Thyroid gland (tissue), 4 donors: Measurements from ENCODE around the gene DNAAF5. TPM values are rescaled to one million over a fixed set of nuclear protein-coding genes. Genes with fewer than 3 reads are reported as not detected.
A peak's percentile ranks its signal among the peaks of the same experiment; 100 is the strongest.

Experiments
- DNase-seq, 2 donors: peaks; one replicate each; pipeline ENCODE4 v3.0.0-alpha.2; 2019
- H3K27ac ChIP-seq, 3 donors: fragments of 200-600 bp; sonication (generic); 1 replicate in 2 of 3; 2 replicates in 1 of 3; pipeline ENCODE4 v1.5.1; 2016 to 2019; ENCODE audit warnings: mild to moderate bottlenecking in 1 of 3, moderate library complexity in 1 of 3
- H3K27me3 ChIP-seq: fragments of 200-600 bp; sonication (generic); one replicate; pipeline ENCODE4 v1.5.1; 2019
- H3K36me3 ChIP-seq, 2 donors: fragments of 200-600 bp; sonication (generic); one replicate each; pipeline ENCODE4 v1.5.1; 2016 to 2019
- H3K4me1 ChIP-seq, 2 donors: fragments of 200-600 bp; sonication (generic); one replicate each; pipeline ENCODE4 v1.5.1; 2017 to 2019
- H3K4me3 ChIP-seq, 3 donors: fragments of 200-600 bp; sonication (generic); replicated peaks in 1 of 3; 1 replicate in 2 of 3; 2 replicates in 1 of 3; pipeline ENCODE4 v1.5.1; 2016; ENCODE audit warnings: mild to moderate bottlenecking in 1 of 3
- H3K9me3 ChIP-seq: fragments of 200-600 bp; sonication (generic); one replicate; pipeline ENCODE4 v1.5.1; 2017
- POLR2A ChIP-seq, 2 donors: fragments of 450-650 bp; IDR thresholded peaks; one replicate each; pipeline ENCODE4 v1.6.1; 2017; ENCODE audit warnings: antibody characterized with exemption in 2 of 2, mild to moderate bottlenecking in 2 of 2, moderate library complexity in 1 of 2
- WGBS, 2 donors: methylation state at CpG; one replicate each; pipeline ENCODE4 v1.1.5; 2017; 5-methylcytosine and 5-hydroxymethylcytosine counted together
- intact Hi-C: fragments of 100-400 bp; cut with DNase I; formaldehyde crosslinking; loops from one replicate; pipeline ENCODE4 v1.15.1; 2023
- total RNA-seq, 4 donors: library from RNA; depleted of rRNA; stranded (reverse); fragments of >200 nt; gene quantifications; one replicate each; pipeline ENCODE4 v1.2.3, GENCODE V29; 2016
- TF ChIP-seq, protein P1 (sequence below), 6 experiments: fragments of 200-600 bp in 3 of 6; fragments of 450-650 bp in 3 of 6; sonication (generic) in 3 of 6; IDR thresholded peaks; one replicate each; pipeline ENCODE4 v1.5.1; 2016 to 2019; ENCODE audit warnings: antibody characterized with exemption in 6 of 6, mild to moderate bottlenecking in 2 of 6, inconsistent platforms in 1 of 6, moderate library complexity in 1 of 6

Gene DNAAF5
- total RNA-seq, 4 donors from 2014 or later: 20.2 to 40.7 (median 34.0) TPM

DNA sequence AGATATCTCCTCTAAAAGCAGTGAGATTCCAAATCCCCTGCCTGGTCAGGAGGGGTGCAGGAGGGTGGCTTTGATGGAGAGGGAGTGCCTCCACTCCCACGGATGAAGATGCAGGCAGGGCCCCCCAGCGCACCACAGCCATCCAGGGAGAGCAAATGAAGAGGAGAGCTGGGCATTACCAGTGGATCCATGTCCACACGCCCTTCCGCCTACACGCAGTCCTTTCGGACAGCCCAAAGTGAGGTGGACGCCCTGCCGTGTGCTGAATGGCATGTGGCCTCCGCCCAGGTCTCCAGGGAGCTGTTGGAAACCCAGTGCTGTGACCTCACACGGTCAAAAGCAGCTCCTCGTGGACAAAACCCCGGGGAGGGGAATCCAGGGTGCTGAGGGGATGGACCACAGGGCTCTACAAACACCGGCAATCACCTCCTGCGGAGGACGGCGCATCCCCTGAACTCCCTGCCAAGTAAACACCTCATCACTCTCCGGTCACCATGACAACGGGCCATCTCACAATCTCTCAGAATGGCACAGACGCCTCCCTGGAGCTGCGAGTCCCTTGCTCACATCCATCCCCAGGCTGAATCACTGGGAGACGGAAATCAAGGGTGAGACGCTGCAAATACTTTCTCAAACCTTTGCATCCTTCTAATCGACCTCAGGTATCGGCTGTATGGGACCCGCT, 35.0 kb upstream of the DNAAF5 start:
- DNase-seq: no peak
- intact Hi-C loops: no loop called here
- Histone ChIP-seq H3K4me3 (no peak overlapping the region), H3K4me1 (no peaks in the 10 kb centered on the region), H3K9me3 (no peaks in the 10 kb centered on the region), H3K27ac (no peak overlapping the region), H3K36me3 (no peaks in the 10 kb centered on the region), H3K27me3 (no peaks in the 10 kb centered on the region)
- WGBS, 2 donors: 95 to 99% methylated on average over 22 to 23 of the region's 25 CpGs
- TF ChIP-seq POLR2A (IDR thresholded peaks at IDR 0.05): no peak
- TF ChIP-seq, protein P1, sequence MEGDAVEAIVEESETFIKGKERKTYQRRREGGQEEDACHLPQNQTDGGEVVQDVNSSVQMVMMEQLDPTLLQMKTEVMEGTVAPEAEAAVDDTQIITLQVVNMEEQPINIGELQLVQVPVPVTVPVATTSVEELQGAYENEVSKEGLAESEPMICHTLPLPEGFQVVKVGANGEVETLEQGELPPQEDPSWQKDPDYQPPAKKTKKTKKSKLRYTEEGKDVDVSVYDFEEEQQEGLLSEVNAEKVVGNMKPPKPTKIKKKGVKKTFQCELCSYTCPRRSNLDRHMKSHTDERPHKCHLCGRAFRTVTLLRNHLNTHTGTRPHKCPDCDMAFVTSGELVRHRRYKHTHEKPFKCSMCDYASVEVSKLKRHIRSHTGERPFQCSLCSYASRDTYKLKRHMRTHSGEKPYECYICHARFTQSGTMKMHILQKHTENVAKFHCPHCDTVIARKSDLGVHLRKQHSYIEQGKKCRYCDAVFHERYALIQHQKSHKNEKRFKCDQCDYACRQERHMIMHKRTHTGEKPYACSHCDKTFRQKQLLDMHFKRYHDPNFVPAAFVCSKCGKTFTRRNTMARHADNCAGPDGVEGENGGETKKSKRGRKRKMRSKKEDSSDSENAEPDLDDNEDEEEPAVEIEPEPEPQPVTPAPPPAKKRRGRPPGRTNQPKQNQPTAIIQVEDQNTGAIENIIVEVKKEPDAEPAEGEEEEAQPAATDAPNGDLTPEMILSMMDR (IDR thresholded peaks at IDR 0.05): no peak

DNA sequence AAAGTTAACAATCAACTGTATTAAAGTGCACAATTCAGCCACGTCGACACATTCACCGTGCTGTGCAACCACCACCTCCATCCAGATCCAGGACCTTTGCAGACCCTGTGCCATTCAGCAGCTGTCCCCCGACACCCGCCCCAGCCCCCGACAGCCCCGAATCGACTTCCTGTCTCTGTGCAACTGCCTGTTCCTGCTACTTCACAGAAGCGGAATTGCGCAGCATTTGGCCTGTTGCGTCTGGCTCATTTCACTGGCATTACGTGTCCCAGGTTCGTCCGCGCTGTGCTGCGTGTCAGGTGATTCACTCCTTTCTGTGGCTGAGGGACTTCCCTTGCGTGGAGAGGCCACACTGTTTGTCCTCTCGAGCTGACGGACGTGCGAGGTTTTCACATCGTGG, 33.2 kb upstream of the DNAAF5 start:
- DNase-seq: no peak
- H3K36me3 ChIP-seq: no peaks in the 10 kb centered on the region
- intact Hi-C loops: no loop called here
- 97% methylated on average over 22 of the region's 22 CpGs for WGBS, 2 donors
- no peak for TF ChIP-seq POLR2A (IDR thresholded peaks at IDR 0.05)
- TF ChIP-seq, protein P1 (IDR thresholded peaks at IDR 0.05): no peak
- H3K27me3 ChIP-seq: no peaks in the 10 kb centered on the region
- H3K27ac ChIP-seq: no peak overlapping the region
- H3K9me3 ChIP-seq: no peaks in the 10 kb centered on the region
- peaks cover 0 to under 1% of the 10 kb centered on the region in 2 donors for H3K4me1 ChIP-seq
- H3K4me3 ChIP-seq: no peak overlapping the region

DNA sequence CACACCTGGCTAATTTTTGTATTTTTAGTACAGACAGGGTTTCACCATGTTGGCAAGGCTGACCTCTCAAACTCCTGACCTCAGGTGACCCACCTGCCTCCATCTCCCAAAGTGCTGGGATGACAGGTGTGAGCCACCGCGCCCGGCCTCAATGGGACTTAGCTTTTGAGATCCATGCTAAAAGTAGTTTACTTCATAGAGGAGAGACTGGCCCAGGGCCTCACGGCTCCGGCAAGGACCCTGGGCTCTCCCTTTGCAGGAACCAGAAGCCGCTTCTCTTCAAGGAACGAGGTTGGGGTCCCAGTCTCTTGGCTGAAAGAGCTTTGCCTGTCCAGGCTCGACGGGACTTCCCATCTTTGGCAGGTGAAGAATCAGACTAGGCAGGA, 30.1 kb upstream of the DNAAF5 start:
- WGBS, 2 donors: 82 to 83% methylated on average over 8 to 9 of the region's 9 CpGs
- intact Hi-C loops: no loop called here
- peaks cover 0 to 9% of the 10 kb centered on the region in 2 donors for H3K4me1 ChIP-seq
- peak overlapping the region in 1 of 3 donors; percentile 17 for H3K27ac ChIP-seq
- TF ChIP-seq POLR2A (IDR thresholded peaks at IDR 0.05): no peak
- TF ChIP-seq, protein P1 (IDR thresholded peaks at IDR 0.05): no peak
- H3K4me3 ChIP-seq: no peak overlapping the region
- no peak for DNase-seq
- no peaks in the 10 kb centered on the region for H3K9me3 ChIP-seq
- no peaks in the 10 kb centered on the region for H3K27me3 ChIP-seq
- no peaks in the 10 kb centered on the region for H3K36me3 ChIP-seq

DNA sequence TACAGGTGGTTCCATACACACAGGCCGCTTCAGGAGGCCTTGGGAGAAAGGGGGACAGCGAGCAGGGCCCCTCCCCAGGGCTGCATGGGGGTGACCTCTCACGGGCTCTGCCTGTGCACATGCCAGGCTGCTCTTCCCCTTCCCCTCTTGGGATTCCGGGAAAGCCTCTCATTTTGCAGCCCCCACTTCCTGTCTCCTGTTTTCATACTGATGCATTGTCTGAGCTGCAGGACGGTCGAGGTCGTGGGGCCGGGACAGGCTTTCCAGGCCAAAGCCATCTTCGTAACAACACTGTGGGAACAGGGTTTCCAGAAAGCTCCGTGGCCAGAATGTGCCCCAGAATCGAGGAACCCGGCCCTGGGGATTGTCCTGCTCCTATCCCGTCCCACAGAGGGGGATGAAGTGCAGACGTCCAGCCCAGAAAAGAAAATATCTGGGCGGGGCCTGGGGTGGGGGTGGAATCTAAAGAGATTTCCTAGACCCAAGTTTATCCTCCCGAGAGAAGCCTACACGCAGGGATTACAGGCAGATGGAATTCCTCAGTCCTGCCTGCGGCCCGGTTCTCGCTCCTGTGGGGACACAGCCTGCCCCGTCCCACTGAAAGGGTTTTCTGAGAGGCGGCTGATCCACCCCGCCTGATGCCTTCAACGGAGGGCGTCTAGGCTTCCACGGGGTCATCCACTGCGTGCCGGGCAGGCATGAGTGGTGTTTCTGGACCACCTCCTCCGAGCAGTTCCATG, 29.5 kb upstream of the DNAAF5 start:
- TF ChIP-seq, protein P1 (IDR thresholded peaks at IDR 0.05): no peak
- no peak for TF ChIP-seq POLR2A (IDR thresholded peaks at IDR 0.05)
- peak in 1 of 2 donors; percentile 24 for DNase-seq
- intact Hi-C loops: no loop called here
- Histone ChIP-seq H3K4me3 (no peak overlapping the region), H3K36me3 (no peaks in the 10 kb centered on the region), H3K27ac (peak overlapping the region in 2 of 3 donors; percentile 36 to 60), H3K9me3 (no peaks in the 10 kb centered on the region), H3K27me3 (no peaks in the 10 kb centered on the region), H3K4me1 (peaks cover 0 to 9% of the 10 kb centered on the region in 2 donors)
- WGBS, 2 donors: 78 to 84% methylated on average over 19 to 27 of the region's 29 CpGs
